Kidney (tissue), 14 donors: ENCODE results near the gene SH2D5. TPM values are rescaled to one million over a fixed set of nuclear protein-coding genes. Genes with fewer than 3 reads are reported as not detected.

Experiments used
- DNase-seq, 5 donors: peaks; one replicate each; pipeline ENCODE4 v3.0.0-alpha.2; 2013 to 2020
- FAIRE-seq: peaks from 2 replicates; lab custom pipeline; 2012; peaks lifted over from hg19 to GRCh38; lab: Jason Lieb, UNC
- H3K27ac ChIP-seq, 2 donors: one replicate each; pipeline ENCODE4 v1.7.0; 2013; ENCODE audit warnings: low read depth in 2 of 2, low read length in 2 of 2, inconsistent platforms in 1 of 2
- H3K27me3 ChIP-seq: one replicate; pipeline ENCODE4 v1.7.1; 2013; ENCODE audit warnings: low read length, inconsistent platforms; ENCODE audit not compliant: control insufficient read depth, insufficient read depth
- H3K36me3 ChIP-seq, 3 donors: one replicate each; pipeline versions ENCODE4 v1.7.0 to v1.7.1; 2013; ENCODE audit warnings: low read length in 3 of 3, control low read depth in 1 of 3, inconsistent platforms in 1 of 3; ENCODE audit not compliant: insufficient read depth in 3 of 3, control insufficient read depth in 2 of 3
- H3K4me1 ChIP-seq, 3 donors: one replicate each; pipeline versions ENCODE4 v1.7.0 to v1.7.1; 2013; ENCODE audit warnings: low read length in 3 of 3, inconsistent platforms in 1 of 3, low read depth in 1 of 3; ENCODE audit not compliant: control insufficient read depth in 2 of 3, insufficient read depth in 2 of 3
- H3K4me3 ChIP-seq, 3 donors: one replicate each; pipeline versions ENCODE4 v1.7.0 to v1.8.1; 2013; ENCODE audit warnings: low read length in 3 of 3, control low read depth in 1 of 3, inconsistent platforms in 1 of 3
- H3K9ac ChIP-seq, 3 donors: one replicate each; pipeline versions ENCODE4 v1.7.0 to v1.7.1; 2013; ENCODE audit warnings: low read length in 3 of 3, control low read depth in 1 of 3, inconsistent platforms in 1 of 3
- H3K9me3 ChIP-seq, 3 donors: one replicate each; pipeline versions ENCODE4 v1.7.0 to v1.7.1; 2013; ENCODE audit warnings: low read length in 3 of 3, control low read depth in 1 of 3, inconsistent platforms in 1 of 3; ENCODE audit not compliant: control insufficient read depth in 2 of 3, insufficient read depth in 1 of 3
- intact Hi-C: fragments of 100-400 bp; cut with DNase I; formaldehyde crosslinking; loops from one replicate; pipeline ENCODE4 v1.11.1; 2022
- polyA plus RNA-seq: library from polyadenylated mRNA; stranded (reverse); fragments of 350-450 nt; fragmentation: Illumina TruSeq; extraction: RNeasy Lipid Tissue Mini Kit (QIAGEN cat#74804); gene quantifications from one replicate; pipeline ENCODE4 v1.2.3, GENCODE V29; 2014; ENCODE audit warnings: low read depth, low replicate concordance; ENCODE audit not compliant: insufficient read depth
- total RNA-seq: library from RNA; stranded (reverse); fragmentation: NEBNext Ultra II Directional; extraction: Animal tissue kit (Norgen Biotek cat#: 25700); gene quantifications from one replicate; pipeline ENCODE4 v1.2.1, GENCODE V29; 2021
- TF ChIP-seq, protein P1 (sequence below): IDR thresholded peaks from 3 replicates; pipeline ENCODE4 v1.5.1; 2012; ENCODE audit warnings: mild to moderate bottlenecking, moderate library complexity, borderline replicate concordance; ENCODE audit not compliant: insufficient read depth; ENCODE audit errors: extremely low read depth
- donor health status: control.
- donor health status: control.
- donor health status: control.
- donor health status: control.
- donor health status: control.
- donor health status: DM: yes; HTN: yes; CAD: no.
- donor health status: Normal renal cell carcinoma (clear cell type).

SH2D5 gene
- total and polyA plus RNA-seq, 2 donors from 2014 or later = 0.19 to 0.57 TPM

DNA sequence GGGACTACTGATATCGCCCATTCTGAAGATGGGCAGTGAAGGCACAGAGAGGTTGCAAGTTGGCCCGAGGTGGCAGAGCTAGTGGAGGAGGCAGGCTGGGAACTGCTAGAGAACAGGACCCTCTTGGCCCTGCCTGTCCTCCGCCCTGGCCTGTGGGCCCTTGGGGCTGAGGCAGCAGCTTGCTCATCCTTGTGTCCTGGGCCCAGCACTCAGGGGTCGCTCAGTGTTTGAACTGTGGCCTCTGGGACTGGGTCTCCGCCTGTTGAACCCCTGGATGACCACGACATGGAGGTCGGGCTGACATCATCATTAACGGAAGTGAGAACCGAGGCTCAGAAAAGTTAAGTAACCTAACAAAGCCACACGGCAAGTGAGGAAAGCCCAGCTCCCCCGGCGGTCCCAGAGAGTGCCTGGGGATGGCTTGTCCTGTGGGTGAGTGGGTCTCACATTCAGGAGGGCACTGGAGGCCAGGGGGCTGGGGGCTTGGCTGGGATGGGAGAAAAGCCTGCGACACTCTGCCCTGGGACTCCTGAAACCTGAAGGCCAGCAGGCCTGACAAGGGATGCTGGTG lies 48.4 kb downstream of the SH2D5 start:
- Histone ChIP-seq H3K27ac (peak overlapping the region; percentile 76 to 88), H3K9me3 (no peaks in the 10 kb centered on the region), H3K9ac (peak overlapping the region in 1 of 3 donors; percentile 40), H3K4me3 (peak overlapping the region in 1 of 3 donors; percentile 55), H3K36me3 (no peaks in the 10 kb centered on the region), H3K4me1 (peaks cover 0 to 3% (median 0%) of the 10 kb centered on the region in 3 donors), H3K27me3 (no peaks in the 10 kb centered on the region)
- DNase-seq = no peak
- TF ChIP-seq, protein P1, sequence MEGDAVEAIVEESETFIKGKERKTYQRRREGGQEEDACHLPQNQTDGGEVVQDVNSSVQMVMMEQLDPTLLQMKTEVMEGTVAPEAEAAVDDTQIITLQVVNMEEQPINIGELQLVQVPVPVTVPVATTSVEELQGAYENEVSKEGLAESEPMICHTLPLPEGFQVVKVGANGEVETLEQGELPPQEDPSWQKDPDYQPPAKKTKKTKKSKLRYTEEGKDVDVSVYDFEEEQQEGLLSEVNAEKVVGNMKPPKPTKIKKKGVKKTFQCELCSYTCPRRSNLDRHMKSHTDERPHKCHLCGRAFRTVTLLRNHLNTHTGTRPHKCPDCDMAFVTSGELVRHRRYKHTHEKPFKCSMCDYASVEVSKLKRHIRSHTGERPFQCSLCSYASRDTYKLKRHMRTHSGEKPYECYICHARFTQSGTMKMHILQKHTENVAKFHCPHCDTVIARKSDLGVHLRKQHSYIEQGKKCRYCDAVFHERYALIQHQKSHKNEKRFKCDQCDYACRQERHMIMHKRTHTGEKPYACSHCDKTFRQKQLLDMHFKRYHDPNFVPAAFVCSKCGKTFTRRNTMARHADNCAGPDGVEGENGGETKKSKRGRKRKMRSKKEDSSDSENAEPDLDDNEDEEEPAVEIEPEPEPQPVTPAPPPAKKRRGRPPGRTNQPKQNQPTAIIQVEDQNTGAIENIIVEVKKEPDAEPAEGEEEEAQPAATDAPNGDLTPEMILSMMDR = no peak
- intact Hi-C loops = no loop called here
- FAIRE-seq = no peak

DNA sequence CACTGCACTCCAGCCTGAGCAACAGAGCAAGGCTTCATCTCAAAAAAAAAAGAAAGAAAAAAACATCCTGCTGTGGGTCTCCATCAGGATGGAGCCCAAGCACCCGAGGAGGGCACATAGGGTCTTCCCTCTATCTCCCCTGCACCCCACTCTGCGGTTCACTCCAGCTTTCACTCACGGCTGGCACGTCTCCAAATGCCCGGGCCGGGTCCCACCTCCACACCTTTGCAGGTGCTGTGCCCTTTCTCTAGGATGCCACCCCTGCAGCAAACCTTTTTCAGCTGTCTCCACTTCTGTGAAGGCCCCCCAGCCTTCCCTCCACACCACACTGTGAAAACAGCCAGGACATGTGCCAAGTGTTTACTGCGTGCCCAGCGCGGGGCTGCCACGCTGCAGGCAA lies 48.9 kb downstream of the SH2D5 start:
- no peaks in the 10 kb centered on the region for H3K36me3 ChIP-seq
- FAIRE-seq = no peak
- peak overlapping the region in 1 of 2 donors; percentile 76 for H3K27ac ChIP-seq
- intact Hi-C loops = no loop called here
- peaks cover 0 to 3% (median 0%) of the 10 kb centered on the region in 3 donors for H3K4me1 ChIP-seq
- H3K27me3 ChIP-seq = no peaks in the 10 kb centered on the region
- H3K4me3 ChIP-seq = no peak overlapping the region
- no peak for DNase-seq
- no peak overlapping the region for H3K9ac ChIP-seq
- TF ChIP-seq, protein P1 = no peak
- H3K9me3 ChIP-seq = no peaks in the 10 kb centered on the region

DNA sequence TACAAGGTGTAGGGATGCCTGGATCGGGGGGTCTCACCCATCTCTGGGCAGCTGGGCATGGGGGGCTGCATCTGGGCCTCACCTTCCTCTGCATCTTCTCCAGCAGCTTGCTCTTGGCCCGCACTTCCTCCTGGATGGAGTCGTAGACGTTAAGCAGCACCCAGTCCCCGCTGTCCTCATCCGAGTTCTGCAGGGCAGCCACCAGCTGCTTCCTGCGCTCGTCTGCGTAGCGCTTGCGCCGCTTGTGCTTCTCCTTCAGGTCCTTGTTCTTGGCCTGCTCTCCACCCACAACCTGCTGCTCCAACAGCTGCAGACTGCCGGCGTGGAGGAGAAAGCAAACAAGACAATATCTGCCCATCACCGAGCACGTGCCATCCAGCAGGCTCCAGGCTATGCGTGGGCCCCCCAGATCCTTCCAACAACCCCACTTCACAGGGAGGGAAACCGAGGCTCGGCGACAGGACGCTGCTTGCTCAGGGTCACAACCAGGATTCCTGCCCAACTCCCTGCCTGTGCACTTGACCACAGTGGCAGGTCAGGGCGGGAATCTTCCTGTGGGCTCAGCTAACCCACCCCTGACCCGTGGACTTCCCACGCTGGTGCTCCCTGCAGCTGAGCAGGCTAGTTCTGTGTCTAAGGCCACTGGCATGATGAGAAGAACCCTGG lies 49.8 kb downstream of the SH2D5 start:
- no peak overlapping the region for H3K27ac ChIP-seq
- no peaks in the 10 kb centered on the region for H3K9me3 ChIP-seq
- H3K27me3 ChIP-seq = no peaks in the 10 kb centered on the region
- FAIRE-seq = no peak
- TF ChIP-seq, protein P1 = no peak
- no peak overlapping the region for H3K9ac ChIP-seq
- no peaks in the 10 kb centered on the region for H3K36me3 ChIP-seq
- no peak for DNase-seq
- H3K4me3 ChIP-seq = no peak overlapping the region
- intact Hi-C loops = no loop called here
- H3K4me1 ChIP-seq = peaks cover 0 to 3% (median 0%) of the 10 kb centered on the region in 3 donors
